Neural progenitor cell (in vitro differentiated cells): Measurements from ENCODE around the gene DHRS4.

Experiments
- EZH2 ChIP-seq: fragments of 200-600 bp; sonication (generic); IDR thresholded peaks from 2 replicates; pipeline ENCODE4 v1.6.1; 2017; ENCODE audit warnings: antibody characterized with exemption, mild to moderate bottlenecking, moderate library complexity
- TF ChIP-seq, protein P1 (sequence below): fragments of 200-600 bp; sonication (generic); IDR thresholded peaks from 2 replicates; pipeline ENCODE4 v1.5.1; 2017; ENCODE audit warnings: antibody characterized with exemption, mild to moderate bottlenecking

DNA sequence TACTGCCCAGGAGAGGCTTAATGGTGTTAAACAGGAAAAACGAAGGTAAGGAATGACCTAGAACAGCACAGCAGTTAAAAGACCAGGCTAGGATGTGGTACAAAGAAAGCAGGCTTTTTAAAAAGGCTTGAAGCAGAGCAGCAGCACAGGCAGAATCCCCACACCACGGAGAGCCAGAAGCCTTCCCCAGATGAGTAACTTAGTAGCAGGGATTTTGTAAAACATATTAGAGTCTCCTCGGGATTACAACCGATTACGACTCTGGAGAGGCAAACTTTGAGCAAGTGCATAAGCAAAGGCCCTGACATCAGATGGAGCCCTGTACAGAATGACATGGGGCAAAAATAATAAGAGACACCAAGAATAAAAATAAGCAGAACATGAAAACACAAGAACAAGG is 37.1 kb upstream of the DHRS4 start:
- no peak for TF ChIP-seq EZH2
- TF ChIP-seq, protein P1, sequence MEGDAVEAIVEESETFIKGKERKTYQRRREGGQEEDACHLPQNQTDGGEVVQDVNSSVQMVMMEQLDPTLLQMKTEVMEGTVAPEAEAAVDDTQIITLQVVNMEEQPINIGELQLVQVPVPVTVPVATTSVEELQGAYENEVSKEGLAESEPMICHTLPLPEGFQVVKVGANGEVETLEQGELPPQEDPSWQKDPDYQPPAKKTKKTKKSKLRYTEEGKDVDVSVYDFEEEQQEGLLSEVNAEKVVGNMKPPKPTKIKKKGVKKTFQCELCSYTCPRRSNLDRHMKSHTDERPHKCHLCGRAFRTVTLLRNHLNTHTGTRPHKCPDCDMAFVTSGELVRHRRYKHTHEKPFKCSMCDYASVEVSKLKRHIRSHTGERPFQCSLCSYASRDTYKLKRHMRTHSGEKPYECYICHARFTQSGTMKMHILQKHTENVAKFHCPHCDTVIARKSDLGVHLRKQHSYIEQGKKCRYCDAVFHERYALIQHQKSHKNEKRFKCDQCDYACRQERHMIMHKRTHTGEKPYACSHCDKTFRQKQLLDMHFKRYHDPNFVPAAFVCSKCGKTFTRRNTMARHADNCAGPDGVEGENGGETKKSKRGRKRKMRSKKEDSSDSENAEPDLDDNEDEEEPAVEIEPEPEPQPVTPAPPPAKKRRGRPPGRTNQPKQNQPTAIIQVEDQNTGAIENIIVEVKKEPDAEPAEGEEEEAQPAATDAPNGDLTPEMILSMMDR: no peak
